Cortex of kidney (tissue), 1 donor: Measurements from ENCODE around the gene MBNL2.

Source experiments
- DNase-seq: peaks from one replicate; lab custom pipeline; 2025; lab: John Stamatoyannopoulos, UW

The MBNL2 gene

GRCh38 chr13:97273341-97273831 is 51.3 kb downstream of the MBNL2 start:
- no peak for DNase-seq

- no peak for DNase-seq
Measured at GRCh38 chr13:97274829-97275649, 52.9 kb downstream of the MBNL2 start.

- no peak for DNase-seq
Measured at GRCh38 chr13:97275776-97276501, 53.8 kb downstream of the MBNL2 start.

GRCh38 chr13:97276862-97277269 is 54.7 kb downstream of the MBNL2 start:
- DNase-seq = no peak

GRCh38 chr13:97278435-97279411 is 56.6 kb downstream of the MBNL2 start:
- no peak for DNase-seq

GRCh38 chr13:97279913-97280312 is 57.8 kb downstream of the MBNL2 start:
- DNase-seq = no peak

GRCh38 chr13:97280478-97280877 is 58.3 kb downstream of the MBNL2 start:
- no peak for DNase-seq

GRCh38 chr13:97281028-97281427 is 58.9 kb downstream of the MBNL2 start:
- no peak for DNase-seq

GRCh38 chr13:97282705-97283104 is 60.6 kb downstream of the MBNL2 start:
- no peak for DNase-seq

GRCh38 chr13:97283888-97284287 is 61.8 kb downstream of the MBNL2 start:
- no peak for DNase-seq

- DNase-seq = no peak
Measured at GRCh38 chr13:97284558-97284957, 62.4 kb downstream of the MBNL2 start.

- DNase-seq = no peak
Measured at GRCh38 chr13:97285221-97285955, 63.3 kb downstream of the MBNL2 start.

GRCh38 chr13:97286317-97287046 is 64.3 kb downstream of the MBNL2 start:
- no peak for DNase-seq

GRCh38 chr13:97287047-97287383 is 64.9 kb downstream of the MBNL2 start:
- DNase-seq = no peak

GRCh38 chr13:97288486-97288900 is 66.4 kb downstream of the MBNL2 start:
- DNase-seq = no peak

GRCh38 chr13:97289514-97290298 is 67.6 kb downstream of the MBNL2 start:
- no peak for DNase-seq

GRCh38 chr13:97295283-97296182 is 73.4 kb downstream of the MBNL2 start:
- no peak for DNase-seq

- no peak for DNase-seq
Measured at GRCh38 chr13:97296740-97297139, 74.6 kb downstream of the MBNL2 start.

- no peak for DNase-seq
Measured at GRCh38 chr13:97298816-97299215, 76.7 kb downstream of the MBNL2 start.
